Cerebellar cortex (tissue), 1 donor: ENCODE results near the gene COASY.
"Not testable (repeated sequence)": the region's sequence is repeated elsewhere in the genome, so short reads cannot be mapped to it uniquely, and the experiment has no call there.

Source experiments
- DNase-seq: peaks from one replicate; pipeline ENCODE4 v3.0.0-alpha.2; 2015; ENCODE audit warnings: low spot score

The COASY gene

DNA sequence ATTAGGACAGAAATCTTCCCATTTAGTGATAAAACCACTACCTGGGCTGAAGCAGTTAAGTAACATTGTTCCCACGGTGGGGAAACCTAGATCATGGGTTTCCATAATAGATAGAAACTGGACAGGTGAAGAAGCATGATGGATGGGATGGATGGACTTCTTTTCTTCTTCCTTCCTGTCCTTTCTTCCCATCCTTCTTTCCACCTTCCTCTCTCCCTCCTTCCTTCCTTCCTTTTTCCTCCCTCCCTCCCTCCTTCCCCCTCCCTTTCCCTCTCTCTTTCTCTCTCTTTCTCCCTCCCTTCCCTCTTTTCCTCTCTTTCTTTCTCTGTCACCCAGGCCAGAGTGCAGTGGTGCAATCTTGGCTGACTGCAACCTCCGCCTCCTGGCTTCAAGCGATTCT, 12.5 kb downstream of the COASY start:
- no peak for DNase-seq

DNA sequence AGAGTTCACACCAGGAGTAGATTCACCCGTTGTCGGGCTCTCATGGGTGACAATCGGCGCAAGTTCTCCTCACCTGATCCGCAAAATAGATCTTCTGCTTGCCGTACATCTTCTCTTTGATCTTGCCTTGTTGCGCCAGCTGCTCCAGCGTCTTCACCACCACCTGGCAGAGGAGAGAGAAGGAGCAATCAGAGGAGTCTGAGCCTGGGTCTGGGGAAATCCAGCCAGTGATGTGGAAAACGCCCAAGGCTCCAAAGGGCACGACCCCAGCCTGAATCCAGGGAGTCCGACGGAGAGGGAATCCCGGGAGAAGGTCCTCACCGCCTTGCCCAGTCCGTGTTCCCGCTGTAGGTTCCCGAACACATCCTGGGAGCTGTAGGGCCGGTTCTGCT, 15.2 kb downstream of the COASY start:
- no peak for DNase-seq

DNA sequence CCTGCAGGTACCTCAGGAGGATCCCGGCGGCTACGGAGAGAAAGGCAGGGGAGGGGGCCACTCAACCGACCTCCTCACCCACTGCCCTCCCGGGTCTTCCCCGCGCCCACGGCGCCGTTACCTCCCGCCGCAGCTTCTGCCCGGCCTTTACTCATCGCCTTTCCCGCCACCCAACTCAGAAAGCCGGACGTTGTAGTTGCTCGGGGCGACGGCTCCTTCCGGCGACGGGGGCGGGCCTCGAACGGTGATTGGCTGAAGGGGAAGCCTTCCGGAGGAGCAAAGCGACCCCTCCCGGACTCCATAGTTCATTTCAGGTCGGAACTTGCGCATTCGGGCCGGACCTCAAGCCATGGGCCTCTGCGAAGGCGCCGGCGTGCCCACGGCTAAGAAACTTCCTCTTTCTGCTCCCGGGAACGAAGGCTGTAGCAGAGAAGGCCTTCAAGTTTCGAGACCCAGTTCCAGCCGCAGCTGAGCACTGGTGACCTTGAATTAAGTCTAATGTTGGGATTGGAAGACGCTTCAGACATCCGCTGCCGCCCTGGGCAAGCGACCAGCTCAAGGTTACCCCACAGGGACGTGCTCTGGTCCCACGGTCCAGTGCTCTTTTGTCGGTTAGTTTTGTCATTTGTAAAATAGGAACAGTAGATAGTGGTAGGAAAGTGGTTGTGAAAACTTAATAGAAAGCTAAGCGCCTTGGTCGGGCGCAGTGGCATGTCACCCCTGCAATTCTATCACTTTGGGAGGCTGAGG, 15.8 kb downstream of the COASY start, which contains the start of gene PSMC3IP:
PSMC3IP (minus strand) TSS at position 198 of the 750 bp plus-strand sequence; CDS start at position 155, 43 bp downstream.
- DNase-seq: peak; percentile 95

DNA sequence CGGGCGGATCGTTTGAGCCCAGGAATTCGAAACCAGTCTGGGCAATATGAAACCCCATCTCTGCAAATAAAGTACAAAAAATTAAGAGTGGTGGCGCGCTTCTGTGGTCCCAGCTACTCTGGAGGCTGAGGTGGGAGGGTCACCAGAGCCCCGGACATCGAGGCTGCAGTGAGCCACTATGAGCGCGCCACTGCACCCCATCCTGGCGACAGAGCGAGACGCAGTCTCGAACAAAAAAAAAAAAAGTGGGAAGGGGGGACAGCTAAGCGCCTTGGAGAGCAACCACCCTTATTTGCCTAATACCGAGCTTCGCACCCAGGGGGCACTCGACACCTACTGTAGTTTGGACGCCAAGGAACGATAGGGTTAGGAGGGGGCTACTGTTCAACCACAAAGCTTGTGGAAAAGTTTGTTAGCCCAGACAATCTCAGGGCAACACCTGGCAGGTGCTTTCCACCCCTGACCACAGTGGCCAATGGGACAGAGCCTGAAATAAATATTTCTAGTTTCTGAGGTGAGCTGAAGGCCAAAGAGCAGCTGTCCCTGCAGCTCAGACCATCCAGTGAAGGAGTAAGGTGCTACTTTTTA, 16.4 kb downstream of the COASY start:
- DNase-seq: peak; percentile 76

DNA sequence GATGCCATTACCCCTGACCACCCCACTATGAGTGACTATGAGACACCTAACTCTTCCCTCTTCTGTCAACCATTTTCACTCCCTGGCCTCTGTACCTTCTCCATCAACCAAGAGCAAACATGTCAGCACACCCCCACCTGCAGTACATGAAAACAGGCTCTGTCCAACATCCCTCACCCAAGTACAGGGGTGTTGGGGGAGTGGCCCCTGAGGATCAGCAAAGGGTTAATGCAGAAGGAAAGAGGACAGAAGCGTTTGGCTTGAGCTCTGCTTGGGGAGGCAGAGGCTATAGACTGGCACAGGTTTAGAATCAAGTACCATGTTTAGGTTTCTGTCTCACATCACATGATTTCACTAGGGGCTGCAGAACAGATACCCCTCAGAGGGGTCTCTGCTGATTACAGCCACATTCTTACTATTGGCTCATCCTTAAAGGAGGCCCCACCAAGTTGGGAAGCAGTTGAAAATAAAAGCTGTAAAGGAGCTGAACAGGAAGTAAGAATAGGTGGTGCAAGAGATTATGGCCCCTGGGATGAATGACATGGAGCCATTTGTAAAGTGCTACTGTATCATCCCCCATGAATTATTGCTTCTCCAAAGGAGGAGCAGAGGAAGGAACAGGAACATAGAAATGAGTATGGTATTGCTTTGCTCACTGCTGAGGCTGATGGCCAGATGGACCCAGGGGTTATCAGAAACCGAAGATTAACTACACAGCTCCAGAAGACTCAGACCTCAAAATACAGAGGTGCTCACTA, 18.0 kb downstream of the COASY start:
- no peak for DNase-seq

DNA sequence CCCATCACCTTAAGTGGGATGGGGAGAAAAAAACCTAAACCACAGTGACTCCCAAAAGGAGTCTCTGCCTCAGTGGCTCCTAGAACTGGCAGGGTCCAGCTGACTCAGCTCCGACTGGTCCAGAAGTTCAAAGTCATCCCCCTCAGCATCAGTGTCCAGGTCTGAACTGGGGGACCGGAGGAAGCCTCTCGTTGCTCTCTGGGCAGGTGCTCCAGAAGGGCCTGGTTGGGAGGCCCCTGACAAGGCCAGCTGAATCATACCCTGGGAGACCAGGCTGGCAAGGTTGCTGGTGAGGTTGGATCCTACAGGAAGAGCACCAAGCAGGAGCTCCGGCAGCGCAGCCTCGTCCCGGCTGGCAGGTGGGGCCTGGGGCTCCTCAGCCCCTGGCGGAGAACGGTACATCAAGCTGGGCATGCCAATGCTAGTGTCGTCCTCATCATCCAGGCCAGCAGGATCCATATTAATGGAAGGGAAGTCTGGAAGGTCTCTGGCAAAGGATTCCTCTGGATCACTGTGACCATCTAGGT, 19.9 kb downstream of the COASY start:
- DNase-seq: no peak

- no peak for DNase-seq
These were observed 22.9 kb downstream of the COASY start for GRCh38 chr17:42584880-42585279.

GRCh38 chr17:42585353-42585752, 23.4 kb downstream of the COASY start:
- no peak for DNase-seq

DNA sequence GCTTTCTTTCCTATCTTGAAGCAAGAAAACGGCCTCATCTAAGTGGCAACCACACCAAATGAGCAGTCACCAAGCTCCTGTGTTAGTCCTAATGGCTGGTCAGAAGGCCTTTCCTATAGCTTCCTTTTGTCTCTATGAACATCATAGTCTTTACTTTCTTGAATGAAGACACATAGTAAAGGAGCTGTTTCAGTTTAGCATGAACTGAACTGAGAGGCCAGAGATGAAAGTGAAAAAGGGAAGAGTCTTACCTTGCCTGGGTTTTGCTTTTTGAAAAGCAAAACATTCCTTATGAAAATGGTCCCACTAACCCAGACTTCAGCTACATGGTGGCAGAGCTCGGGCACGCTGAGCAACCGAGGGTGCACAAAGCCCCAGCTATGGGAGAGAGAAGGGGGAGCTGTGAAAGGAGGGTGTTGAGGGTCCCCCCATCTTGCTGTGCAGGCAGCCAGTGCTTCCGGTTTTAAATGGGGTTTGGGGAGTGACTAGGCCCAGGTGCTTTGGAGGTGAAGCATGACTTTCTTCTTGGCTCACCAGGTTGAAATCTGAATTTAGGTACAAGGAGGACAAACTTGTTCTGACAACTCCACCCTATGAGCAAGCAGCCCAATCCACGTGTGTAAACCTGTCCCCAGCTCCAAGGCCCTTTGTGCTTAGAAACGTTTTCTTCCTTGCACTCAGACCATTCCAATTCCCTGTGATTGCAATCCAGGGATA, 24.7 kb downstream of the COASY start:
- DNase-seq: no peak

GRCh38 chr17:42590886-42591285, 28.9 kb downstream of the COASY start:
- DNase-seq: no peak

DNA sequence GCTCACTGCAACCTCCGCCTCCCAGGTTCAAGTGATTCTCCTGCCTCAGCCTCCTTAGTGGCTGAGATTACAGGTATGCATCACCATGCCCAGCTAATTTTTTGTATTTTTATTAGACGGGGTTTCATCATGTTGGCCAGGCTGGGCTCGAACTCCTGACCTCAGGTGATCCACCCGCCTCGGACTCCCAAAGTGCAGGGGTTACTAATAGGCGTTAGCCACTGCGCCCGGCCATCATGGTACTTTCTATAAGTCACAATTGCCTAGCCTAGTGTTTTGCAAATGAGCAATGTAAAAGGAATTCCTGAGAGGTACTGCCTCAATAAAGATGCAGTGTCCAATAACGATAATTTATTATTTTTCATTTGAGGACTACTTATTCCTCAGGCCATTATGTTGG, 29.5 kb downstream of the COASY start:
- DNase-seq: no peak

DNA sequence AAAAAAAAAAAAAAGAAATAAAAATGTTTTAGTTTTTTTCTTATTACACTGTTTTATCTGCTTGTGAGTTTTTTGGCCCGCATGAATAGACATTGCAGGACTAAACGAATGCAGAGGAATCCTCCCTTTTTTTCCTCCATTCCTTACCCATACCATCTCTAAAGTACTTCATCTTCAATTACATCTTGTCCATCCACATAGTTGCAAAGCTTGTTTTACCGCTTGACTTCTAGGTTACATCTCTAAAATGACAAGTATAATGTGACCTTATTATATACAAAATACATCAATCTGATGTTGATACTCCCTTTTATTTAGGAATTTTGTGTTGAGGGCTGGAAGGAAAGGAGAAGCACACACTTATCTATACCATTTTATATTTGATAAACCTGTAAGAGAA, 34.4 kb downstream of the COASY start:
- DNase-seq: no peak

DNA sequence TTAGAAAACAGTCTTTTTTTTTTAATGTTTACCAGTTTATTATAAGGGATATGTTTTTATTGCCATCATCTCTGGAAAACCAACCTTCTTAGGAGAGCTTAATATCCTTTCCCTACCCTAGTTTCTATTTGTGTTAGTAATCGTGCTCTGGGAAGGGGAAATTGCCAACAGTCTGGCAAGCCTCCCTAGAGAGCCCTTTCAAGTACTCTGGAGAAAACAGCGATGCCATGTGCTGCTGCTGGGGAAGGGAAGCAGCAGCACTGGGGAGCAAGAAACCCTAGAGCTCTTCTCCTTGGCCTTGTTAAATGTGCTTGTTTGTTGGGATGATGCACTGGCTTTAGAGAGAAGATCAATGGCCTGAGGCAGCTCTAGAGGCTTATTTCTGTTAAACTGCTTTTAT, 37.0 kb downstream of the COASY start:
- DNase-seq: no peak

DNA sequence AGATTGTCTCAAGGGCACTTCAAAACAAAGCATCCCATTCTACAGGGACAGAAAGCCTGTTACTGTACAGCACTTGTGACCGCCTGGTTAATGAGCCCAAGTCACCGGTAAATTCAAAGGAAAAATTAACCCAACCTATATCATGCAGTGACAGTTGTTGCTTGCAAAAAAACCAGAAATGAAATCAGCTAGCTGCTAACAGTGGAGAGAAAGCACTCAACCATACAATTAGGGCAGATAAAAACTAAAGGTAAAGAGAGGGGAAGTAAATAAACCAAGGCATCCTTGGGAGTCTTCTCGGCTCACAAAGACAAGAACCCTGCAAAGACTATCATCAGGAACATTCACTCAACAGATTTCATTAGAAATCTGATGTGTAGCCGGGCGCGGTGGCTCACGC, 41.4 kb downstream of the COASY start:
- DNase-seq: no peak

DNA sequence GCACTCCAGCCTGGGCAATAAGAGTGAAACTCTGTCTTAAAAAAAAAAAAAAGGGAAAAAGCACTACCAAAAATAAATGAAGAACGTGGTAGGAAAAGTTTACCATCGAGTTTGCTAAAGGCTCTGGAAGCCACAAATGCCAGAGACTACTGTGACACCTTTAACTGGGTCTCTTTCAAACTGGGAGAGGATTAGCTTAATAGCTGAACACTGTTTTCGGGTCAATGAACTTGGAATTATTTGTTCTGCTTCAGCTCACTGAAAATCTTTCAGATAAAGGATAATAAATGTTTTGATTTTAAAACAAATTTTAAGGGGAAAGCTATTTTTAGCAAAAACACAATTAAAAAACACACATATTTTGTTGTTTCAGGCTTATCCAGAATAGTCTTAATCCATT, 45.8 kb downstream of the COASY start:
- DNase-seq: no peak

DNA sequence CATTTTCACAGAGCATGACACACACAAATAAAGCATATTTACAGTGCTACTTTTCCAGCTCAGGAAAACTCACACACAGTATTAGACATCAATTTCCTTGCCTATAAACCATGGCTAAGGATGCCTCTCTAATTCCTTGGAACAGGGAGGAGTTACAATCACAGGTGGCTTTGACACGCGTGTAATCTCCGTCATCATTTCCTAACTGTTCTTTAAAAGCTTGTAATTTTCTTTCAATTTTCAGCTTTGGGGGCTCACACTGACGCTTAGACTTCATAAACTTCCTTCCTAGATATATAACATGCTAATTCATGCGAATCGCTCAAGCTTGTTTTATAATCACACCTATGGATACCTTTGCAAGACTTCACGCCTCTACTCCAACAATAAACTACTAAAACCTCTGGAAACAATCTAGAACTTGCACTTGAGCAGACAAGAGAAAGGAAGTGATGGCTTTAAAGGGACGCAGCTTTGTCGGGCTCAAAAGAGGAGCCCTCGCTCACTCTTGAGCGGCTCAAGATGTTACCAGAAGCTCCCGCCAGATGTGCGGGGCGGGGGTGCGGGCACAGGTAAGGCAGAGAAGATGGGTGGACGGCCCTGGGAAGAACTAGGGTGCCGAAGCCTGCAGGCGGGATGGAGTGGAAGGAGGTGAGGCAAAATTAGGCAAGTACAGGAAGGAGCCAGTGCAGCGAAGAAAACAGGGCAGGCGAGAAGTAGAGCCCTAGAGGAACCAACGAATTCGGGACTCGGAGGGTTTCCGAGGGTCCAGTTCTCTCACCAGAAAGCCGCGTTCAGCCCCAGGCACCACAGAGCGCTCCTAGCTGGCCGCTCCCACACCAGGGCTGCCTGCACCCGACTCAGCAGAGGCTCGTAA, 46.6 kb downstream of the COASY start:
- DNase-seq: no peak

GRCh38 chr17:42609182-42609813, 47.4 kb downstream of the COASY start, which contains the start of the genes RETREG3 and TUBG1:
TSS of gene RETREG3 (minus strand) at chr17:42609374. CDS start at chr17:42609324, 50 bp downstream.
TSS of gene TUBG1 (plus strand) at chr17:42609683. CDS start at chr17:42609738, 55 bp downstream.
- peak; percentile 99 for DNase-seq

DNA sequence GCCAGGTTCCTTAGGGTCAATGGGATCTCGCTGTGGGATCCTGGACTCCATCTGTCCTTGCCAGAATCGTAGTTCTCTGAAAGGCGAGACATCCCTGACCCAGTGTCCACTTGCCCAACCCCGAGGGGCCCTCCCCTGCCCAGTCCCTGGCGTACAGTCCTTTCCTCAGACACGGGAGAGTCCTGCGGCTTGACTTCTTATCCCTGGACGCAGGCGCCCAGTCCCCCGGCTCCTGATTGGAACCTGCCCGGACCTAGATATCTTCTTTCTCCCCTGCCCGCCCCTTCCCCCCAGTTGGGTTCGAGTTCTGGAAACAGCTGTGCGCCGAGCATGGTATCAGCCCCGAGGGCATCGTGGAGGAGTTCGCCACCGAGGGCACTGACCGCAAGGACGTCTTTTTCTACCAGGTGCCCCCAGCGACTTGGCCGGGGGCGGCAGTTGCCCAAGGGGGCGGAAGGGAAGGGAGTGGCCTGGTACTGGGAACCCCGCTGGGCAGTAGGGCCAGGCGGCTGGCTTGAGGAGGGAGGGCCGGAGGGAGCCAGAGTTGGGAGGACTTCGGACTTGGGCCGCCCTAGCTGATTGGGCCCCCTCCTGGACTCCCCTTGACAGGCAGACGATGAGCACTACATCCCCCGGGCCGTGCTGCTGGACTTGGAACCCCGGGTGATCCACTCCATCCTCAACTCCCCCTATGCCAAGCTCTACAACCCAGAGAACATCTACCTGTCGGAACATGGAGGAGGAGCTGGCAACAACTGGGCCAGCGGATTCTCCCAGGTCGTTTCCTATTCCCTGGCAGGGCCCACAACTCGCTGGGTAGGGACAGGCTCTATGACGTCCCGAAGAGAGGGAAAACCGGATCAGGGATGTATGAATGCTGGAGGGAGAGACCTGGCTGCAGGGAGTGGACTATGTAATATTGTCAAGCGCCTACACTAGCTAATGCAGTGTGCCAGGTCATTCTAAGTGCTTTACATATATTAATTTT, 48.2 kb downstream of the COASY start:
- not testable (repeated sequence) for DNase-seq

- no peak for DNase-seq
These were observed 50.1 kb downstream of the COASY start for GRCh38 chr17:42612013-42612412.
